HG03103 (cell line): ENCODE measurements around the gene HJURP.

Source experiments
- ATAC-seq: cut with Tn5 transposase; IDR thresholded peaks from one replicate; pipeline ENCODE4 v1.9.1; 2021; ENCODE audit warnings: low read depth; ENCODE audit not compliant: unreplicated experiment

The HJURP gene

GRCh38 chr2:233832414-233832813 lies 21.9 kb downstream of the HJURP start:
- no peak for ATAC-seq

- no peak for ATAC-seq
Observed at GRCh38 chr2:233831861-233832260, 22.5 kb downstream of the HJURP start.

- ATAC-seq: no peak
Observed at GRCh38 chr2:233831011-233831721, 23.2 kb downstream of the HJURP start.

GRCh38 chr2:233830111-233830802 lies 24.1 kb downstream of the HJURP start:
- no peak for ATAC-seq

- ATAC-seq: no peak
Observed at GRCh38 chr2:233829193-233830110, 24.9 kb downstream of the HJURP start.

GRCh38 chr2:233828546-233829192 lies 25.7 kb downstream of the HJURP start:
- ATAC-seq: no peak

GRCh38 chr2:233824373-233824772 lies 30.0 kb downstream of the HJURP start:
- no peak for ATAC-seq

GRCh38 chr2:233823731-233824121 lies 30.6 kb downstream of the HJURP start:
- no peak for ATAC-seq

- ATAC-seq: no peak
Observed at GRCh38 chr2:233822781-233823730, 31.3 kb downstream of the HJURP start.

GRCh38 chr2:233822101-233822771 lies 32.1 kb downstream of the HJURP start:
- ATAC-seq: no peak

- ATAC-seq: no peak
Observed at GRCh38 chr2:233821709-233822100, 32.6 kb downstream of the HJURP start.

- no peak for ATAC-seq
Observed at GRCh38 chr2:233821196-233821595, 33.1 kb downstream of the HJURP start.

GRCh38 chr2:233820774-233821105 lies 33.6 kb downstream of the HJURP start:
- ATAC-seq: no peak

GRCh38 chr2:233819884-233820773 lies 34.2 kb downstream of the HJURP start:
- no peak for ATAC-seq

GRCh38 chr2:233818639-233819621 lies 35.4 kb downstream of the HJURP start:
- no peak for ATAC-seq

GRCh38 chr2:233817995-233818638 lies 36.2 kb downstream of the HJURP start:
- no peak for ATAC-seq
